Peyer's patch (tissue), 4 donors: ENCODE data around the gene FUT2.

Source experiments
- POLR2A ChIP-seq, 2 donors: fragments of 450-650 bp; IDR thresholded peaks; one replicate each; pipeline ENCODE4 v1.5.1; 2017; ENCODE audit warnings: antibody characterized with exemption in 2 of 2, mild to moderate bottlenecking in 2 of 2, moderate library complexity in 2 of 2
- TF ChIP-seq, protein P1 (sequence below), 6 experiments: fragments of 450-650 bp in 4 of 6; fragments of 200-600 bp in 2 of 6; sonication (generic) in 1 of 6; IDR thresholded peaks; one replicate each; pipeline ENCODE4 v1.5.1; 2017 to 2019; ENCODE audit warnings: antibody characterized with exemption in 6 of 6, mild to moderate bottlenecking in 3 of 6, moderate library complexity in 1 of 6

GRCh38 chr19:48750351-48750750 lies 54.6 kb downstream of the FUT2 start:
- TF ChIP-seq POLR2A (IDR thresholded peaks at IDR 0.05): no peak
- TF ChIP-seq, protein P1, sequence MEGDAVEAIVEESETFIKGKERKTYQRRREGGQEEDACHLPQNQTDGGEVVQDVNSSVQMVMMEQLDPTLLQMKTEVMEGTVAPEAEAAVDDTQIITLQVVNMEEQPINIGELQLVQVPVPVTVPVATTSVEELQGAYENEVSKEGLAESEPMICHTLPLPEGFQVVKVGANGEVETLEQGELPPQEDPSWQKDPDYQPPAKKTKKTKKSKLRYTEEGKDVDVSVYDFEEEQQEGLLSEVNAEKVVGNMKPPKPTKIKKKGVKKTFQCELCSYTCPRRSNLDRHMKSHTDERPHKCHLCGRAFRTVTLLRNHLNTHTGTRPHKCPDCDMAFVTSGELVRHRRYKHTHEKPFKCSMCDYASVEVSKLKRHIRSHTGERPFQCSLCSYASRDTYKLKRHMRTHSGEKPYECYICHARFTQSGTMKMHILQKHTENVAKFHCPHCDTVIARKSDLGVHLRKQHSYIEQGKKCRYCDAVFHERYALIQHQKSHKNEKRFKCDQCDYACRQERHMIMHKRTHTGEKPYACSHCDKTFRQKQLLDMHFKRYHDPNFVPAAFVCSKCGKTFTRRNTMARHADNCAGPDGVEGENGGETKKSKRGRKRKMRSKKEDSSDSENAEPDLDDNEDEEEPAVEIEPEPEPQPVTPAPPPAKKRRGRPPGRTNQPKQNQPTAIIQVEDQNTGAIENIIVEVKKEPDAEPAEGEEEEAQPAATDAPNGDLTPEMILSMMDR (IDR thresholded peaks at IDR 0.05): no peak
